ENCODE data around the gene PLXDC2.

The PLXDC2 gene

DNA sequence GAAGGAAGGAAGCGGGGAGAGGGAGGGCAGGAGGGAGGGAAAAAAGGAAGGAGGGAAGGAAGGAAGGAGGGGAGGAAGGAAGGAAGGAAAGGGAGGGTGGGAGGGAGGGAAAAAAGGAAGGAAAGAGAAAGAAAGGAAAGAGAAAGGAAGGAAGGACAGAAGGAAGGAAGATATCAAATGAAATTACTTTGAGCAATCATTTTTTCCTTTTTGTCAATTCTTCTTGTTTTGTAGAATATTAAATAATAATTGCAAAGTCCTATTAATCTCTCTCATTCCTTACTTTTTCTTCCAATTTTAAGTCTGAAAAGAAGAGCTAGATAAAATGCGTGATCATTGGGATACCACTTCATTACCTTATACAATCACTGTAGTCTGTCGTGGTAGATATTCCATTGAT lies 117.5 kb downstream of the PLXDC2 start:
- H3K79me2 ChIP-seq (ENCODE audit: control insufficient read depth, low read length), result no peaks in the 10 kb centered on the region
- H3K4me1 ChIP-seq (ENCODE audit: control insufficient read depth, low read length), result no peaks in the 10 kb centered on the region
- H3K4me2 ChIP-seq (ENCODE audit: low read length), result no peak overlapping the region
- no peak overlapping the region for H3K4me3 ChIP-seq (ENCODE audit: low read length)
- H4K20me1 ChIP-seq (ENCODE audit: control insufficient read depth, insufficient read depth, low read depth, low read length), result no peaks in the 10 kb centered on the region
- no peaks in the 10 kb centered on the region for H3K36me3 ChIP-seq (ENCODE audit: control insufficient read depth, low read length)
- H3K9me3 ChIP-seq (ENCODE audit: control insufficient read depth, insufficient read depth, low read length), result no peaks in the 10 kb centered on the region
- no peaks in the 10 kb centered on the region for H3F3A ChIP-seq (ENCODE audit: control insufficient read depth, insufficient read depth)
- no peaks in the 10 kb centered on the region for H3K9me2 ChIP-seq (replicated peaks; ENCODE audit: control insufficient read depth, low read length)
- TF ChIP-seq, protein P1, sequence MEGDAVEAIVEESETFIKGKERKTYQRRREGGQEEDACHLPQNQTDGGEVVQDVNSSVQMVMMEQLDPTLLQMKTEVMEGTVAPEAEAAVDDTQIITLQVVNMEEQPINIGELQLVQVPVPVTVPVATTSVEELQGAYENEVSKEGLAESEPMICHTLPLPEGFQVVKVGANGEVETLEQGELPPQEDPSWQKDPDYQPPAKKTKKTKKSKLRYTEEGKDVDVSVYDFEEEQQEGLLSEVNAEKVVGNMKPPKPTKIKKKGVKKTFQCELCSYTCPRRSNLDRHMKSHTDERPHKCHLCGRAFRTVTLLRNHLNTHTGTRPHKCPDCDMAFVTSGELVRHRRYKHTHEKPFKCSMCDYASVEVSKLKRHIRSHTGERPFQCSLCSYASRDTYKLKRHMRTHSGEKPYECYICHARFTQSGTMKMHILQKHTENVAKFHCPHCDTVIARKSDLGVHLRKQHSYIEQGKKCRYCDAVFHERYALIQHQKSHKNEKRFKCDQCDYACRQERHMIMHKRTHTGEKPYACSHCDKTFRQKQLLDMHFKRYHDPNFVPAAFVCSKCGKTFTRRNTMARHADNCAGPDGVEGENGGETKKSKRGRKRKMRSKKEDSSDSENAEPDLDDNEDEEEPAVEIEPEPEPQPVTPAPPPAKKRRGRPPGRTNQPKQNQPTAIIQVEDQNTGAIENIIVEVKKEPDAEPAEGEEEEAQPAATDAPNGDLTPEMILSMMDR (IDR thresholded peaks at IDR 0.05; ENCODE audit: low read depth, low read length, poor library complexity, severe bottlenecking), result no peak
- TF ChIP-seq EZH2phosphoT487 (IDR thresholded peaks at IDR 0.05; ENCODE audit: borderline replicate concordance, low read length), result no peak
- no peak overlapping the region for H3K27ac ChIP-seq (ENCODE audit: low read depth, low read length)
- no peaks in the 10 kb centered on the region for H3K27me3 ChIP-seq (ENCODE audit: control insufficient read depth, low read length)

- TF ChIP-seq EZH2phosphoT487 (IDR thresholded peaks at IDR 0.05; ENCODE audit: borderline replicate concordance, low read length), result no peak
- TF ChIP-seq, protein P1 (IDR thresholded peaks at IDR 0.05; ENCODE audit: low read depth, low read length, poor library complexity, severe bottlenecking), result no peak
- Histone ChIP-seq H3K4me2 (ENCODE audit: low read length) (no peak overlapping the region), H3K27me3 (ENCODE audit: control insufficient read depth, low read length) (no peaks in the 10 kb centered on the region), H3F3A (ENCODE audit: control insufficient read depth, insufficient read depth) (no peaks in the 10 kb centered on the region), H3K9me2 (replicated peaks; ENCODE audit: control insufficient read depth, low read length) (no peaks in the 10 kb centered on the region), H3K36me3 (ENCODE audit: control insufficient read depth, low read length) (no peaks in the 10 kb centered on the region), H3K4me1 (ENCODE audit: control insufficient read depth, low read length) (no peaks in the 10 kb centered on the region), H3K4me3 (ENCODE audit: low read length) (no peak overlapping the region), H3K9me3 (ENCODE audit: control insufficient read depth, insufficient read depth, low read length) (no peaks in the 10 kb centered on the region), H3K27ac (ENCODE audit: low read depth, low read length) (no peak overlapping the region), H4K20me1 (ENCODE audit: control insufficient read depth, insufficient read depth, low read depth, low read length) (no peaks in the 10 kb centered on the region), H3K79me2 (ENCODE audit: control insufficient read depth, low read length) (no peaks in the 10 kb centered on the region)
Observed at GRCh38 chr10:19935176-19935575, 118.9 kb downstream of the PLXDC2 start.

DNA sequence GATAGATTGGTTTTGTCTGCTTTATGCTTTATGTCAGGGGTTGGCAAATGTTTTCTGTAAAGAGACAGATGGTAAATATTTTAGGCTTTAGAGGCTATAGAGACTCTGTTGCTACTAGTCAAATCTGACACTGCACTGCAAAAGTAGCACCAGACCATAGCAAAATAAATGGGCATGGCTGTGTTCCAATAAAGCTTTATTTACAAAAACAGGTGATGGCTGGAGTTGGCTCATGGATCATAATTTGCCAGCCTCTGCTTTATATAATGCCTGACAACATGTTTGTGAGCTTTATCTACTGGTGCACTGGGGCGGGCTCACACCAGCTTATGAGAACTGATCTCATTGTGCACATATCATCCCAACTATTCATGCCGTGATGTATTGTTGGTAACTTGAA lies 120.1 kb downstream of the PLXDC2 start:
- H3K79me2 ChIP-seq (ENCODE audit: control insufficient read depth, low read length), result no peaks in the 10 kb centered on the region
- TF ChIP-seq, protein P1 (IDR thresholded peaks at IDR 0.05; ENCODE audit: low read depth, low read length, poor library complexity, severe bottlenecking), result no peak
- TF ChIP-seq EZH2phosphoT487 (IDR thresholded peaks at IDR 0.05; ENCODE audit: borderline replicate concordance, low read length), result no peak
- H4K20me1 ChIP-seq (ENCODE audit: control insufficient read depth, insufficient read depth, low read depth, low read length), result no peaks in the 10 kb centered on the region
- no peaks in the 10 kb centered on the region for H3K9me3 ChIP-seq (ENCODE audit: control insufficient read depth, insufficient read depth, low read length)
- H3K27ac ChIP-seq (ENCODE audit: low read depth, low read length), result no peak overlapping the region
- H3K27me3 ChIP-seq (ENCODE audit: control insufficient read depth, low read length), result no peaks in the 10 kb centered on the region
- H3K4me1 ChIP-seq (ENCODE audit: control insufficient read depth, low read length), result no peaks in the 10 kb centered on the region
- H3K4me2 ChIP-seq (ENCODE audit: low read length), result no peak overlapping the region
- no peaks in the 10 kb centered on the region for H3K36me3 ChIP-seq (ENCODE audit: control insufficient read depth, low read length)
- no peaks in the 10 kb centered on the region for H3F3A ChIP-seq (ENCODE audit: control insufficient read depth, insufficient read depth)
- no peak overlapping the region for H3K4me3 ChIP-seq (ENCODE audit: low read length)
- no peaks in the 10 kb centered on the region; the same call in 1 of the 2 replicates for H3K9me2 ChIP-seq (replicated peaks; ENCODE audit: control insufficient read depth, low read length)

- no peaks in the 10 kb centered on the region for H3K9me3 ChIP-seq (ENCODE audit: control insufficient read depth, insufficient read depth, low read length)
- no peak overlapping the region for H3K27ac ChIP-seq (ENCODE audit: low read depth, low read length)
- H4K20me1 ChIP-seq (ENCODE audit: control insufficient read depth, insufficient read depth, low read depth, low read length), result no peaks in the 10 kb centered on the region
- no peak overlapping the region for H3K4me3 ChIP-seq (ENCODE audit: low read length)
- H3K79me2 ChIP-seq (ENCODE audit: control insufficient read depth, low read length), result no peaks in the 10 kb centered on the region
- TF ChIP-seq, protein P1 (IDR thresholded peaks at IDR 0.05; ENCODE audit: low read depth, low read length, poor library complexity, severe bottlenecking), result no peak
- no peak for TF ChIP-seq EZH2phosphoT487 (IDR thresholded peaks at IDR 0.05; ENCODE audit: borderline replicate concordance, low read length)
- H3K36me3 ChIP-seq (ENCODE audit: control insufficient read depth, low read length), result no peaks in the 10 kb centered on the region
- no peaks in the 10 kb centered on the region; the same call in 1 of the 2 replicates for H3K9me2 ChIP-seq (replicated peaks; ENCODE audit: control insufficient read depth, low read length)
- no peaks in the 10 kb centered on the region for H3K4me1 ChIP-seq (ENCODE audit: control insufficient read depth, low read length)
- H3K4me2 ChIP-seq (ENCODE audit: low read length), result no peak overlapping the region
- no peaks in the 10 kb centered on the region for H3F3A ChIP-seq (ENCODE audit: control insufficient read depth, insufficient read depth)
- no peaks in the 10 kb centered on the region for H3K27me3 ChIP-seq (ENCODE audit: control insufficient read depth, low read length)
Observed at GRCh38 chr10:19937989-19938388, 121.8 kb downstream of the PLXDC2 start.
